ENCODE results near the gene ARMC2. TPM values are rescaled to one million over a fixed set of nuclear protein-coding genes. Genes with fewer than 3 reads are reported as not detected.

Gene ARMC2
- total RNA-seq, 1 donor from 2014 or later = 2.9 TPM

DNA sequence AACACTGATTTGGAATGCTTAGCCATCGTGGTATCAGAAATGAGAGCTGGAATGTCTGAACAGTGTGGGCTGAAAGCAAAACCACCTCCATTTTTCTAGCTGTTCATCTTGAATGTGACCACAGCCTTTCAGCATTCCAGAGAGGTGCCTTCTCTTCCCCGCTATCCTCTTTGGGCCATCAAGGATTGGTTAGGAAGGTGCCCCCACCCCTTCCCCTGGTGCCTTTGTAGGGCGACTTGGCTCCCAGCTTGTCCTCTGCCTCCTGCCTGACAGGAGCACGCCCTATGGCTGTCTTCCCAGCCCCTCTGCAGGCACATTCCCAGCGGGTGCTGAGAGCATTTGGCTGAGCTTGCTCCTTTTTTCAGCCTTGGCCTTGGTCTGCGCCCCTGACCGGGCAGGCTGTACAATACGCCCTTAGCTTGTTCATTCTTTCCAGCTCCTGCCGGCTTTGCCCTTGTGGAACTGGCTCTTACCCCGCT lies 97.5 kb downstream of the ARMC2 start:
- Histone ChIP-seq H3K27ac (no peak overlapping the region), H4K20me1 (ENCODE audit: low read depth) (no peaks in the 10 kb centered on the region), H3K9me3 (ENCODE audit: low read depth) (no peaks in the 10 kb centered on the region), H3F3A (ENCODE audit: low read depth) (no peaks in the 10 kb centered on the region), H3K4me2 (no peak overlapping the region), H3K4me3 (no peak overlapping the region), H3K79me2 (ENCODE audit: low read depth) (no peaks in the 10 kb centered on the region), H3K27me3 (no peaks in the 10 kb centered on the region), H2AFZ (replicated peaks) (no peak overlapping the region), H3K36me3 (no peaks in the 10 kb centered on the region), H3K4me1 (no peaks in the 10 kb centered on the region), H3K9ac (no peak overlapping the region)
- no peak overlapping the region for H3K4me3 Mint-ChIP-seq
- TF ChIP-seq EZH2 (IDR thresholded peaks at IDR 0.05) = no peak
- TF ChIP-seq, protein P1, sequence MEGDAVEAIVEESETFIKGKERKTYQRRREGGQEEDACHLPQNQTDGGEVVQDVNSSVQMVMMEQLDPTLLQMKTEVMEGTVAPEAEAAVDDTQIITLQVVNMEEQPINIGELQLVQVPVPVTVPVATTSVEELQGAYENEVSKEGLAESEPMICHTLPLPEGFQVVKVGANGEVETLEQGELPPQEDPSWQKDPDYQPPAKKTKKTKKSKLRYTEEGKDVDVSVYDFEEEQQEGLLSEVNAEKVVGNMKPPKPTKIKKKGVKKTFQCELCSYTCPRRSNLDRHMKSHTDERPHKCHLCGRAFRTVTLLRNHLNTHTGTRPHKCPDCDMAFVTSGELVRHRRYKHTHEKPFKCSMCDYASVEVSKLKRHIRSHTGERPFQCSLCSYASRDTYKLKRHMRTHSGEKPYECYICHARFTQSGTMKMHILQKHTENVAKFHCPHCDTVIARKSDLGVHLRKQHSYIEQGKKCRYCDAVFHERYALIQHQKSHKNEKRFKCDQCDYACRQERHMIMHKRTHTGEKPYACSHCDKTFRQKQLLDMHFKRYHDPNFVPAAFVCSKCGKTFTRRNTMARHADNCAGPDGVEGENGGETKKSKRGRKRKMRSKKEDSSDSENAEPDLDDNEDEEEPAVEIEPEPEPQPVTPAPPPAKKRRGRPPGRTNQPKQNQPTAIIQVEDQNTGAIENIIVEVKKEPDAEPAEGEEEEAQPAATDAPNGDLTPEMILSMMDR (IDR thresholded peaks at IDR 0.05) = no peak
- no peak for TF ChIP-seq EZH2phosphoT487 (IDR thresholded peaks at IDR 0.05)
- H3K36me3 Mint-ChIP-seq = no peaks in the 10 kb centered on the region
- H3K4me1 Mint-ChIP-seq = peaks cover 31% of the 10 kb centered on the region
- H3K9me3 Mint-ChIP-seq = no peaks in the 10 kb centered on the region
- H3K27ac Mint-ChIP-seq = no peak overlapping the region
- peaks cover 3% of the 10 kb centered on the region for H3K27me3 Mint-ChIP-seq (ENCODE audit: insufficient read depth, low read depth)
- no peak for DNase-seq (ENCODE audit: low spot score)

DNA sequence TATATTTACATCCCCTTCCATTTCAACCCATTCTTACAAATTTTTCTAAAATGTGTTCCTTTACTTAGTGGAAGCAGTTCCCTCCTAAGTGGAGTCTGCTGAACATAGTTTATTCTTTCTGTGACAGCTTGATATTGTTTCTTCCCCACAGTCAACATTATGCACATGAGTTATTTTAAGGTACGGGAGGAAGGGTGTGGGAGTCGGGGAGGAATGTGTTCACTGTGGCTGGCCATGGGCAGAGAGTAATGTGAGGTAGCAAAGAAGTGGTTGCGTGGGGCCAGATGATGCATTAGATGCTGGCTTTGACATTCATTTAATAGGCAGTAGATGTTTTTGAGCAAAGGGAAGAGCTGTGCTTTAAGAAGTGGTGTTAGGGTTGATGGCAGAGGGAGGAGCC lies 98.5 kb downstream of the ARMC2 start:
- no peak for TF ChIP-seq EZH2phosphoT487 (IDR thresholded peaks at IDR 0.05)
- no peak for TF ChIP-seq EZH2 (IDR thresholded peaks at IDR 0.05)
- TF ChIP-seq, protein P1 (IDR thresholded peaks at IDR 0.05) = no peak
- Mint-ChIP-seq H3K36me3 (no peaks in the 10 kb centered on the region), H3K4me1 (peaks cover 31% of the 10 kb centered on the region), H3K9me3 (no peaks in the 10 kb centered on the region), H3K27ac (no peak overlapping the region), H3K4me3 (no peak overlapping the region), H3K27me3 (ENCODE audit: insufficient read depth, low read depth) (peaks cover 3% of the 10 kb centered on the region)
- no peaks in the 10 kb centered on the region for H3K4me1 ChIP-seq
- H3F3A ChIP-seq (ENCODE audit: low read depth) = no peaks in the 10 kb centered on the region
- no peak overlapping the region for H3K27ac ChIP-seq
- no peak overlapping the region for H3K4me3 ChIP-seq
- no peaks in the 10 kb centered on the region for H3K9me3 ChIP-seq (ENCODE audit: low read depth)
- no peaks in the 10 kb centered on the region for H3K36me3 ChIP-seq
- H3K4me2 ChIP-seq = no peak overlapping the region
- H2AFZ ChIP-seq (replicated peaks) = no peak overlapping the region
- no peaks in the 10 kb centered on the region for H4K20me1 ChIP-seq (ENCODE audit: low read depth)
- H3K79me2 ChIP-seq (ENCODE audit: low read depth) = no peaks in the 10 kb centered on the region
- H3K9ac ChIP-seq = no peak overlapping the region
- no peaks in the 10 kb centered on the region for H3K27me3 ChIP-seq
- no peak for DNase-seq (ENCODE audit: low spot score)

DNA sequence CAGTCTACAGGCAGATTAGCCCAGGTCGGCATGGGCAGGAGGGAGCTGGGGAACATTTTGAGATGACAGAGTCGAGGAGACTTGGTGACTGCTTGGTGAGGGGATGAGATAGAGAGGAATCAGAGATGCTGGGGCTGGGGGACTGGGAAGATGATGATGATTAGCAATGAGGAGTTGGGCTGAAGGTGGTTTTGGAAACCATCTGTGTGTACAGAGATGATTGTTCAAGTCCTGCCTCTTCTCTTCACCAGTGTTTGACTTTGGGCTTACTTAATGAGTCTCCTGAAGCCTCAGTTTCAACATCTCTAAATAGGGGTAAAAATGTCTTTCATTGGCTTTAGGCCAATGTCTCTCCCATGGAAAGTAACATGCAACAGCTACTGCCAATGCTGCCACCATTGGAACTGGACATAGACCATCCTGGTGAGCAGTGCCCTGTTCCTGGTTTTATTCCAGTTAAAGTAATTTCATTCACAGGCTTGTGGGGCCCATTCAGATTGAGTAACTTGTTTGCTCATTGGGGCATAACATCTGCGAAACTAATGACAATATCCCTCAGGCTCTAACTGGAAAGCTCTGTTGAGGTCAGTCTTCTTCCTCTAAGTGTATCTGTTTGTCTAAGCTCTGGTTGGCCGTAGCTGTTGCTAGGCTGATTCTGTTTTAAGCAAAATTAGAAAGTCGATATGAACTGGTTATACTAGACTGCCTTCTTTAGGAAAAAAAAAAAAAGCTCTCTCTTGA lies 99.1 kb downstream of the ARMC2 start:
- Histone ChIP-seq H2AFZ (replicated peaks) (no peak overlapping the region), H3K4me1 (no peaks in the 10 kb centered on the region), H3K79me2 (ENCODE audit: low read depth) (no peaks in the 10 kb centered on the region), H3K9me3 (ENCODE audit: low read depth) (no peaks in the 10 kb centered on the region), H3K9ac (no peak overlapping the region), H4K20me1 (ENCODE audit: low read depth) (no peaks in the 10 kb centered on the region), H3K27me3 (no peaks in the 10 kb centered on the region), H3K4me2 (no peak overlapping the region), H3K36me3 (no peaks in the 10 kb centered on the region), H3K4me3 (no peak overlapping the region), H3F3A (ENCODE audit: low read depth) (no peaks in the 10 kb centered on the region), H3K27ac (no peak overlapping the region)
- H3K4me1 Mint-ChIP-seq = peaks cover 31% of the 10 kb centered on the region
- no peak for DNase-seq (ENCODE audit: low spot score)
- H3K4me3 Mint-ChIP-seq = no peak overlapping the region
- peaks cover 3% of the 10 kb centered on the region for H3K27me3 Mint-ChIP-seq (ENCODE audit: insufficient read depth, low read depth)
- H3K27ac Mint-ChIP-seq = no peak overlapping the region
- no peak for TF ChIP-seq EZH2phosphoT487 (IDR thresholded peaks at IDR 0.05)
- no peak for TF ChIP-seq EZH2 (IDR thresholded peaks at IDR 0.05)
- TF ChIP-seq, protein P1 (IDR thresholded peaks at IDR 0.05) = no peak
- no peaks in the 10 kb centered on the region for H3K36me3 Mint-ChIP-seq
- H3K9me3 Mint-ChIP-seq = no peaks in the 10 kb centered on the region
